T47D (cell line): ENCODE measurements around the gene SLC6A6.

Experiments
- DNase-seq, 2 experiments: peaks; one replicate each; pipeline versions ENCODE4 v3.0.0 to v3.0.0-alpha.2; 2011 to 2012; ENCODE audit warnings: low read depth in 1 of 2, low spot score in 1 of 2
- JUND ChIP-seq: IDR thresholded peaks from 2 replicates; pipeline ENCODE4 v1.6.1; 2012; ENCODE audit warnings: low read depth
- in situ Hi-C: cut with HindIII; loops from 2 replicates; pipeline ENCODE4 v1.10.0; 2016; ENCODE audit warnings: low sequenced_read_pairs, low pct_unique_long_range_greater_than_20kb

The SLC6A6 gene

DNA sequence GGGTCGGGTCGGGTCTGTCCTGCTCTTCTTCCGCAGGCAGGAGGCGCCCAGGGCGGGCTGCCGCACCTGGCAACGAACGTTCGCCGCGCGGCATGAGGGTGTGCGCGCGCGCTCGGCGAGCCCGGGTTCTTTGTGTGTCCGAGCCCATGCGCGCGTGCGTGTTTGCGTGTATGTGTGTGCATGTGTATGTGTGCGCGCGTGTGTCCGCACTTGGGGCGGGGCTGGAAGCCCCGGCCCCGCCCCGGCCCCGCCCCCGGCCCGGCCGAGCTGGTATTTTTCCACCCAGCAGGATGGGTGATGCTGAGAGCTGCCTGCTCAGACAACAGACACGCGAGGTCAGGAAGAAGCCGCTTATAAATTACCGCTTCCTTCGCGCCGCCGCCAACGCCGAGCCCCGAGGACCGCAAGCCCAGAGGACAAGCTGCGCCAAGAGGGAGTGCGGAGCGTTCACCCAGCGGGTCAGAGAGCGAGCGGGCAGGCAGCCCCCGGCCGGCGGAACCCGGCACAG lies at the start of gene SLC6A6:
Gene SLC6A6, plus strand, starts transcription at position 303 of the 508 bp plus-strand sequence. CDS start 41,029 bp downstream, outside the sequence.
- in situ Hi-C loops: no loop called here
- TF ChIP-seq JUND: no peak
- DNase-seq: peak; percentile 93 to 100

- in situ Hi-C loops: no loop called here
- no peak for TF ChIP-seq JUND
- DNase-seq: no peak
Measured at GRCh38 chr3:14353502-14353901, 48.9 kb upstream of the SLC6A6 start.

GRCh38 chr3:14357463-14357862 lies 44.9 kb upstream of the SLC6A6 start:
- TF ChIP-seq JUND: no peak
- DNase-seq: no peak
- in situ Hi-C loops: no loop called here

DNA sequence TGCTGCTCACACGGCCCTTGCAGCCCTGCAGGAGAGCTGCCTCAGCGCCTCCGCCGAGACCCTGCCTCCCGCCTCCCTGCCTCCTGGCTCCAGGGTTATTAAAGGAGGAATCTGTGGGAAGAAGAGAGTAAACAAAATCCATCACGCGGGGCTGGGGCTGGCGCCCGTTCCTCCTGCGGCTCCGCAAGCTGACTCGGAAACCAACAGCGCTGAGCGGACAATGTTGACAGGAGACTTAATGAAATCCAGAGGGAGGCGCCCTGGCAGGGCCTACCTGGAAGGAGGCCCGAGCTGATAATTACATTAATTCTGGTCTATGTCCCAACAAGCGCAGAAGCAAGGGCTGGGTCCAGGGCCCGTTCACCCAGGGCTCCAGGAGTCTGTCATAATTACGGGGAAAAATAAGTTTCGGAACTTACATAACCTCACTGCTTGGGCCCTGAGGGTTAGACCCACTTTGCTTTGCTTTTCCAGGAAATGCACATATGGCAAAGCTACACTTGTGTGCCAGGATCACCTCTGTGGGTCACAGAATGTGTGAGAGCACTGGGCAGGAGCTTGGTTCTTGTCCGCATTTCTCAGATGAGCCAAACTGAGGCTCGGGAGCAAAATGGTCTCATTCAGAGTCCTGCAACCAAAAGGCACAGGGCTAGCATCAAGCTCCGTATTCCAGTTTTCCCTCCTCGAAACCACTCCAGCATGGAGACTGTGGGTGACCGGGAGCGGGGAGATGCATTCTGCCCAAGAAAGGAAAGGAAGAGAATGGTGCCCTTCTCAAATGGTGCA lies 43.8 kb upstream of the SLC6A6 start:
- DNase-seq: peak in 1 of 2 experiments; percentile 54

GRCh38 chr3:14359348-14359747 lies 43.1 kb upstream of the SLC6A6 start:
- no peak for TF ChIP-seq JUND
- no peak for DNase-seq
- in situ Hi-C loops: no loop called here

More for the DNA sequence above, 43.8 kb upstream of the SLC6A6 start:
- no peak for TF ChIP-seq JUND
- in situ Hi-C loops: no loop called here

DNA sequence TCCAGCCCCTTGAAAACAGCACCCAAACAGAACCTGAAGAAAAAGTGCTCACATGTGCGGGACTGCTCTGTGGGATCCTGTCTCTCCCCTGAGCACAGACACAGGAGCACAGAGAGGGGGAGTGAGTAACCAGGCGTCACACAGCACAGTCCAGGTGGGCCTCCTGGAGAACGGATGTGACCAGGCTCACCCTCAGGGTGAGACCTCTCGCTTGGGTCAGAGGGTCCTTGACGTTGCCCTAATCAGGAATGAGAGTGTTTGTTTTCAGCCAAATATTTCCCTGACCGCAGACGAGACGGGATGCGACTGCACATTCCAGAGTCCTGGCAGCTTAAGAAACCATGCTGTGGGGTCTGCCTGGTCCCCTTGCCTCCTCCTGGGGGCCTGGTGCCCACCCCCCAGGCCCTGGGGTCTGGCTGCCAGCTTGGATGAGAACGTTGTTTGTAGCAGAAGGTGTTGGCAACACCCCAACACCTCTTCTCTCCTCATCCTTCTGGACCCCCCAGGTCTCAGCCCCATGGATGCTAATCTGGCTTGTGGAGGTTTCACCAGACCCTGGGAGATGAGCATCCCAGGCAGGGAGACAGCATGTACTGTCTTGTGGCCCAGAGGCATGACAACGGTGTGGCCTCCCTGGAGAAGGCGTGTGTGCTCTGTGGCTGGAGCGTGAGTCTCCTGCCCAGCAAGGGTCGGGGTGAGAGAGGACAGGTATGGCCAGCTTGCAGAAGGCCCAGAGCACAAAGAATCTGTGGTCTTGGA lies 42.1 kb upstream of the SLC6A6 start:
- in situ Hi-C loops: no loop called here
- DNase-seq: no peak
- no peak for TF ChIP-seq JUND

DNA sequence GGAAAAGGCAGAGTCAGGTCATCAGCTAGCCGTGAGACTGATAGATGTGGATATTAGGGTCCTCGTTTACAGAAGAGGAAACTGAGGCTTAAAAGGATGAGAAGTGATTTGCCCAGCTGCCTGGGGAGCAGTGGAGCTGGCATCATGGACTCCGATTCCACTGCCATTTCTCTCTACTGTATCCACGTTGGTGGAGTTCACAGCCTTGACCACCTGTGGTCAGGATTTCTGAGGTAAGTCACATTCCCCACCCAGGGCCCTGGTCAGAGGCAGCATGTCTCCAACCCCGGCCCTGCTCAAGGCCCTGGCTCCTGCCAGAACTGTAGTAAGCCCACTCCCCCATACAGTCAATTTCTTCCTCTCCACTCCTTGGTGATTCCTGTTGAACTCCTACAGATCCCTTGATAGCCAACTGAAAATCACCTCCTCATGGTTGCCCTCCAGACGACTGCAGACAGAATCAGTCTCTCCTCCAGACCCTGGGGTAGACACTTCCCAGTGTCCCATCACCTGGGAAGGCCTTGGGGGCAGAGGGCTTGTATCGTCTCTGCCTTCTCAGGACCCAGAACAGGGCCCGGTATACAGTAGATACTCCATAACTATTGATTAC lies 41.2 kb upstream of the SLC6A6 start:
- no peak for TF ChIP-seq JUND
- in situ Hi-C loops: no loop called here
- DNase-seq: no peak

DNA sequence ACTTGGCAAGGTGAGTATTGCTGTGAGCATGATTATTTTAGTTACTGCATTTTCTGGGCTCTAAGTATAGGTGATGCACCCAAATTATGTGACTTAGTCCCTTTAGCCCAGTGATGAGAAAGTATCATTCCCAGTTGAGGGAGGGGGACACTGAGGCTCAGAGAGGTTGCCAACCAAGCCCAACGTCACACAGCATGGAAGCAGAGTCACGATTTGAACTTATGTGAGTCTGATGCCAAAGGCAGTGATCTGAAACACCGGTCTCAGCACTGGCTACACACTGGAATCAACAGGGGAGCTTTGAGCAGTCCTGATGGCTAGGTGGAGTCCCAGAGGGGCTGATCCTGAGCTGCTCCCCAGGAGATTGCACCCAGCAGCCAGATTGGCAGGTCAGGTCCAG lies 39.5 kb upstream of the SLC6A6 start:
- TF ChIP-seq JUND: no peak
- no peak for DNase-seq
- in situ Hi-C loops: no loop called here

- in situ Hi-C loops: no loop called here
- no peak for TF ChIP-seq JUND
- DNase-seq: no peak
Measured at GRCh38 chr3:14363379-14363778, 39.0 kb upstream of the SLC6A6 start.

- in situ Hi-C loops: no loop called here
- TF ChIP-seq JUND: no peak
- DNase-seq: no peak
Measured at GRCh38 chr3:14363991-14364390, 38.4 kb upstream of the SLC6A6 start.

DNA sequence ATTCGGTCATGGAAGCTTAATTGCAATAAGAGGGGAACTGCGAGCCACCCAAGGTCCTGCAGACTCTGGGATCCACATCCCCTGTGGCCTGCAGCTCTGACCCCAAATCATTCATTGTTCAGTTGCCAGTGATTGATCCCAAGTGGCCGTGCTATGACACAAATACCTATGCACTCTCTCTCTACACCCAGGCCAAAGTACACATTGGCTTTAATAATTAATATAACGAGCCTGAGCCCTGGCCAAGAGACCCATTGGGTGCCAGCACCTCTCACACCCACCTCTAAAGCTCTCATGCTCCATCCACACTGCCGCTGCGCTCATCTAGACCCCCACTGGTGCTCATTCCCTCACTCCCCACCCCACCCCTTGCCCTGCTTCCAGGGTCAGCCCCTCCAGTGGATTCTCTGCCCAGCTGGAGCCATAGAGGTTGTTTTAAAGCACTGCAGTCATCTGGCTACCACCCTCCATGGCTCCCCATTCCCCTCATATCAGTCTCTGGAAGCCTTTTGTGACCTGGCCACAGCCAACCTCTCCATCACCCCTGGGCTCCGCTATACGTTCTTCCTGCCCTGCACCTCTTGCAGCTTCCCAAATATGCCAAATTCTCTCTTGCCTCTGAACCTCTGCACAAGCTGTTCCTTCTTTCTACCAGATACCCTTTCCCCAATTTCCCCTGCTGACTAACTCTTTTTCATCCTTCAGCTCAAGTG lies 37.7 kb upstream of the SLC6A6 start:
- in situ Hi-C loops: no loop called here
- no peak for TF ChIP-seq JUND
- no peak for DNase-seq

DNA sequence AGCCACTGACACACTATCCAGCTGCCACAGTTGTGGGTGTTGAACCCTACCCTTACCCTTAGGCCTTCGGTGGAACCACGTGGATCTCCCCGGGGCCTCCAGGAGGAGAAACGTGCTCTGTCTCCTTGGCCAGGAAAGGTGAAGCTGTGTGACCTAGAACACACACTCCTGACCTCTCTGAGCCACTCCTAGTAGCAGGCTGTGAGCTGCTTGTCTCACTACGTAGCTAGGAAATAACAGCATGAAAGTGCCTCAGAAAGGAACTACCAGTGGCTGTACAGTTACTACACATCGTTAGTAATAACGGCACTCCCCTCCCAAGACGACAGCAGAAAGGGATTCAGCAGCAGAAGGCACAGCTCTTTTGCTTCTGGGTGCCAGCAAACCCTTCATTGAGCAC lies 36.2 kb upstream of the SLC6A6 start:
- no peak for TF ChIP-seq JUND
- in situ Hi-C loops: no loop called here
- DNase-seq: no peak
